Right renal cortex interstitium (tissue), 3 donors: ENCODE measurements around the gene DUOX1. TPM values are rescaled to one million over a fixed set of nuclear protein-coding genes. Genes with fewer than 3 reads are reported as not detected.

ENCODE experiments used
- DNase-seq, 3 donors: peaks; one replicate each; pipeline ENCODE4 v3.0.0-alpha.2; 2013; ENCODE audit warnings: low read depth in 3 of 3, low spot score in 2 of 3
- polyA plus RNA-seq, 3 donors: library from polyadenylated mRNA; unstranded; fragments of 120-200 nt; gene quantifications; one replicate each; pipeline ENCODE4 v1.2.1, GENCODE V29; 2013; ENCODE audit not compliant: insufficient read length in 3 of 3

DUOX1 gene
- polyA plus RNA-seq, 3 donors: 1.7 to 3.1 (median 2.3) TPM

- DNase-seq: no peak
Observed at GRCh38 chr15:45165536-45165935, 35.7 kb downstream of the DUOX1 start.

GRCh38 chr15:45166834-45167630 lies 37.2 kb downstream of the DUOX1 start:
- DNase-seq: peak in 2 of 3 donors; percentile 67 to 71

DNA sequence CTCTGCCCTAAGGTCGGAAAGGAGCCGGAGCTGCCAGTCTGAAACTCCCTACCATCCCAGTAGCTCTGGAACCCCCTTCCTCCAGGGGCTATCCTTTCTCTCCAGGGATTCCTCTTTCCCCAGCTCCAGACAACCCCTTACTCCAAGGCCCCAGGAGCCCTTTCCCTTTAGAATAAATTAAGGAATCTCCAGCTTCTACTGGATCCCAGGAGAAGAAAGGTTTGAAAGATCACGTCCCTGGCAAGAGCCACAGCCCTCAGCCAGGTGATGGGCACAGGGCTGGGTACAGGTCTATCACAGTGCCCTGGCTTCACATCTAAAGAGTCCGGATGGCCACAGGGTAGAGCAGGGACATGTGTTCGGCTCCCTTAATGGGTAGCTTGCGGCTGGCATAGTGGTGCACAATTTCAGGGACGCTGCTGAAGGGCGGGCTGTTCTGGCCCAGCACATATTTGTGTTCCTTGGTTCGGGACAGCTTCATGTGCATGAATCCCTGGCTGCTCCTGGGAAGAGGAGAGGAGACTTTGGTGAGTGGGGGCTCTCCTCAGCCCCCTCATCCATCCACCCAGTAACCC lies 37.9 kb downstream of the DUOX1 start:
- DNase-seq: no peak

DNA sequence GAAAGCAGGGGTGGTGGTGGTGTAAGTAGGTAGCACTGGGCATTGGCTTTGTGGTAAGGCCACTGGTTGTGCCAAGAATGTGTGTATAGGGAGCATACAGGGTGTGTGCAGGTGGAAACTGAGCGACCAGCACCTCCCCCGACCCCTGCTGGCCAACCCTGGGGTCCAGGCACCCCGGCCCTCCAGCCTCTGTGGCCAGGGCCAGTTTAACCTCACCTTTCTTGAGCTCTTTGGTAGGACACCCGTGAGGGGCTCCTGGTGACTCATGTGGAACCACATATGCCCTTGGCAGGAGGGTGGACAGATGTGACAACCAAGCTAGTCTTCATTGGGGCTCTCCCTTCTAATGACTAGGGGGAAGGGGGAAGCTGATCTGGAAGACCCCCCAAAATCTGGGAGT lies 38.5 kb downstream of the DUOX1 start:
- DNase-seq: no peak

DNA sequence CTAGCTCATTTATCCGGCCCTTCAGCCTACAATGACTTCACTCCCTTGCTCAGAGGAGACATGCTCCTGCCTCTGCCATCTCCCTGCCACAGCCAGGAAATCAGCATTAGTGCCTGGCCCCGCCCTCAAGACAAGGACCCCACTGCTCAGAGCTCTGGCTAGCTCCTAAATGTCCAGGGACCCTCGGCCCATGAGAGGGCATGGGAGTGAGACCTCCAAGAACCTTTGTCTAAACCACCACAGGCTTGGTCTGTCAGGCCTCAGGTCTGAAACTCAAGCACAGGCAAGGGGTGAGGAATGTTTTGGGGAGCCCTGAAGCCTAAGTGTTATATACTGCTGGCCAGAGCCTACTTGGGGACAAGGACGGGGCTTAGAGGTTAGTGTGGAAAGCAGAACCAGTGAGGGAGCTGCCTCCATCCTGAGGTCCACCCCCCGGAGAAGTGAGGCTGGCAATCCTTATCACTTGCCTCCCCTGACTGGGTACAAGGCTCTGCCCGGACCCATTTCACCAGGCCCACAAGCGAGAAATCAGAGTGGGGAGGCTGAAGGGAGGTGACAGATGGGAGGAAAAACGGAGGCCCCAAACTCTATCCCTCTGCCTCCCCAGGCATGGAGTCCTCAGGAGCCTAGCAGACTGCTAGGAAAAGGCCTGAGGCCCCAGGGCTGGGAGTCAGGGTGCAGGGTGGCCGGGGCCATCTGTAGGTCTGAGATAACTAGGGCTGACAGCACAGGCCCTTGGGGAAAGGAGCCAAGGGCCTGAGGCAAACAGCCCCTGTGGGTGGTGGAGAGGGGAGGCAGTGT lies 39.2 kb downstream of the DUOX1 start:
- no peak for DNase-seq

DNA sequence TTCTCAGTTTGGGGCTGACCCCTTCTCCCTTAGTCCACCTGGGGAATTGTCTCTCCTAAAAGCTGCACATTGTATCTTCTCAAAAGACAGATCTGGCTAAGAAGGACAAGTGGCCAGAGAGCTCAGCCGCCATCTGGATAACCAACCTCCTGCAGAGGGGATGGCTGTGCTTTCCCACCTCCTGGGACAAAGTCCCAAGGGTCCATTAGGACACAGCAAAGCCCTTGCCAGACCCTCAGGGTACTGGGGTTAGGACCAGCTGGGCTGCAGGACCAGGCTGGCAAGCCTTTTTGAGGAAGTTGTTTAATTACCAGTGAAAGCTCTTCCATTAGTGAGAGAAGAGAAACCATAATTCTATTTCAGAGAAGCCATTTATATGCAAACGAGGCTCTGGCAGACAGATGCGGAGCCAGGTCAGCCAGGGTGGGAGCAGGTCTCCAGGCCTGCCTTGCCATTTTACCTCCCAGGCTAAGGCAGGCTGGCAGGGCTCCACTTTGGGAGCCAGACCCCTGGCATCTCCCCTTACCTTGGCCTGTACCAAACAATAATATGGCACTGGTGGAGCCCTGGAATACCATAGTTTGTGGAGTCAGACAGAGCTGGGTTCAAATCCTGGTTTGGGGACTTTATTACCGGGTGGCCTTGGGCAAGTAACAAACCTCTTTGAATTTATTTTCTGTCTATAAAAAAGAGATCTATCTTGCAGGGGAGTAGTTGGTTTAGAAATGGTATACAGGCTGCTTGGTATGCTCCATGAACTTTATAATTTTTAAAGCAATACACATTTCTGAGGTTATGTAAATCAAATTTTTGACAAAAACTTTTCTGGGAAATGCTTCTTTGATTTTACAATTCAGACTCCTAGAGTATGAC lies 40.0 kb downstream of the DUOX1 start:
- DNase-seq: no peak

DNA sequence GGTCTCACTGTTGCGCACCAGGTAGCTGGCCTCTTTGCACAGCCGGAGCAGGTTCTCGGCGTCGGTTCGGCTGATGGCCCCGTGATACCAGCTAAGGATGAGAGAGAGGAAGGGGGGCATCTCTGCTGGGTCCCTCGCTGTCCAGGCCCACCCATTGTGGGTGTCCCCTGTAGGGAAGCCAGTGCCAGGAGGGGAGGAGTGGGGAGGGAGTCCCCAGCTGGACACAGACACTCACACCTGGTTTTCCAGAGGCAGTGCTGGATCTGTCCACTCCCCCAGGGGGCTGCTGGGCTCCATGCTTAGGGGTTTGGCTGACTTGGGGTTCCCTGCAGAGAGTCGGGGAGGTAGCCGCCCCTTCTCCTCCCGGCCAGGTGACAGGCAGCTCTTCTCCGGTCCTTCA lies 42.1 kb downstream of the DUOX1 start:
- DNase-seq: no peak

GRCh38 chr15:45174069-45174468 lies 44.3 kb downstream of the DUOX1 start:
- no peak for DNase-seq

DNA sequence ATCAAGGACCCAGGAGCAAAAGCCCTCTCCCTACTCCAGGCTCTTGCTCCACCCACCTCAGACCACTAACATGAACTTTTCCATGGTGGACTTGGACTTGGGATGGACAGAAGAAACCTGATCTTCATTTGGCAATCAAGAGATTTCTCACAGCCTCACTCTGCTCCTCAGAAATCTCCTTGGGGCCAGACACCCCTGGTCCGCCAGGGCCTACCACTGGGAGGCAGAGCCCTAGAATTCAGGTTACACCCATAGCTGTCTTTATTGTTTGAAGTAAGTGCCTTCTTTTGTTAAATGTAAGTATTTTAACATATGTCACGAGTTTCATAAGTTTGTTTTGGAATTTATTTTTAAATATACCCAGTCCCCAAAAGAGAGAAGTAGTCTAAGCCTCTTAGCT lies 44.8 kb downstream of the DUOX1 start:
- no peak for DNase-seq

DNA sequence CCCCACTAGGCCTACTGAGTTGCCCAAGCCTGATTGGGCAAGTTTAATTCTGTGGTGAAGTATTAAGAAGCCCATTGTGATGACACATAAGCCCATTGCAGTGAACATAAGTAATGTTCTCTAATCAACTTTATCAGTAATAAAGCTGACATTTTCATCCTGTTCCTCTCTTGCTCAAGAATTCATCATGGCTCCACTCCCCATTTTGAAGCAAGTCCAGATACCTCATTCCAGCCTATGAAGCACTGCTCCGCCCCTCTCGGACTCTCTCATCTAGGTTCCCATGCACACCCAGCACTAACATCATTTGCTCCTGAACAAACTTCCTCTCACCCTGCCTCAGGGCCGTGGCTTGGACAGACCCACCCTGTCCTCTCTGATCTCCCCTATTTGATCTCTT lies 47.5 kb downstream of the DUOX1 start:
- DNase-seq: no peak

DNA sequence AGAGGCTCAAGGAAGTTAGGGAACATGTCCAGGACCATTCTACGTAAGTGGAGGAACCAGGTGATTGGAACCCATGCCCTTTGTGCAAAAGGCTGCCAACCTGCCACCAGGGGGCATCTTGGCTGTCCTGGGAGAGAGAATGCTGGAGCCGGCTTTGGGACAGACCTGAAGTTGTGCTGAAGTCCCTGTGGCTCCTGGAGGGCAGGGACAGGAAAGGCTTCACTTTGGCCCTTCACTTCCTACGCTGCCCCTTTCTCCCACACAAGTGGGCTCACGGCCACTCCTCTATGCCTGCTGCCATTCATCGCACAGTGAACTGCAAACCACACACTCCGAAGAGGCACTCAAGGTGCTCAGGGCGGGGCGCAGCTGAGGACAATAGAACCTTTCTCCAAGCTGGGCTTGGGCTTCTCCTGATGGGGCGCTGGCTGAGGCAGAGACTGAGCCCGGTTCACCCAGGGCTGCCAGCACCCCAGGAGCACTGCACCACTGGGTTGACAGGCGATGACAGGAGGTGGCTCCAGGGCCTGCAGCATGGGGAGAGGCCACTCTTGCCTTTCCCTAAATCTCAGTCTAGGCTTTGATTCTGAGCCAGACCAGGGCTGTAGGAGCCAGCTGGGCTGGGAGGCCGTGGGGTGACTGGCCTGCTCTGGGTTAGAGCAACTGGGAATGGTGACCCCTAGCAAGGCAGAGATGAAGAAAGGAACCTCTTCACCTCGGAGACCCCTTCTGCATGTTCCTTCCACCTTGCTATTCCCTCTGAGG lies 49.6 kb downstream of the DUOX1 start:
- DNase-seq: no peak

DNA sequence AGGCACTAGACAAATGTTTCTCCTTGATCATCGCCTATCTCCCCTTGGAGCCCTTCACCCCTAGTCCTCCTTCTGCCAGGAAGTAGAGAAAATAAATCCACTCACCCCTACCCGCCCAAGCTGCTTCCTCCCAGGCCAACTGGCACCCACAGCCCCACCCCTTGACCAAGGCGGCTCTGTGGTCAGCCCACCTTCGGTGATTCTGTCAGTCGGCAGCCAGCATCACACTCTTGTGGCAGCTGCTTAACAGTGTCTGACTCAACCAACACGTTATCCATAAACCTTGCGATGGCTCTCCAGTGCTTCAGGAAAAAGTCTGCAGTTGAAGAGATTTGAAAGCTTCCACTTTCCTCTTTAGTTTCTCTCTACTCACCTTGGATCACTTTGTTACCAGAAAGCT lies 50.4 kb downstream of the DUOX1 start:
- no peak for DNase-seq

DNA sequence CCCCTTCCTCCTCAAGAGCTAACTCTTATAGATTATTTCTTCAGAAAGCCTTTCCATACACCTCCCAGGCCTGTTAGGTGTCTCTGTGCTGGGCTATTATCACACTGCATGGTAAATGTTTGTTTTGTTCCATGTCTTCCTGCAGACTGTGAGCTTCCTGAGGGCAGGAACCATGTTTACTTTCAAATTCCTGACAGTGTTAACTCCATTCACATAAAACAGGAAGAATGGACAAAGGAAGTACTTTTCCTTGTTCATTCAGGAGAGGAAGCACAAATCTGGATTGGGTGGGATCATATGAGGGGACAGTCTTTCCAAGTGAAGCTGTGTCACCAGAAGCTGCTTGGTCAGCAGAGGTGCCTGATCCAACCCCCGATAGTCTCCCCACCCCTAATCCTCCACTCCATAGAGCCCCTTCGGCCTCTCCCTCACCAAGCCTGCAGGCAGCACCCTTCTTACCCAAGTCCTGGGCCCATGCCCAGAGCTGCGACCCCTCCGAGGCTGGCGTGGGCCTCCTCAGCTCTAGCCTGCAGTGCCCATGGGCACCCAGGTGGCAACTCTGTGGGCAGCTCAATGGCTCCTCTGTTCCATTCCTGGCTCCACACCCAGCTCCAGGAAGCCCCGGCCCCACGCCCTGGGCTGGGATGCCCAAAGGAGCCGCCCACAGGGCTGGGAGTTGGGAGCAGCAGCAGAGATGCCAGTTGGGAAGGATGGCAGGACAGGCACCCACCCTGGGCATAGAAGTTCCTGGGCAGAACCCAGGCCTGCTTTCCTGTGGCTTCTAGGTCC lies 51.0 kb downstream of the DUOX1 start:
- DNase-seq: no peak

- DNase-seq: no peak
Observed at GRCh38 chr15:45181491-45182285, 51.9 kb downstream of the DUOX1 start.

DNA sequence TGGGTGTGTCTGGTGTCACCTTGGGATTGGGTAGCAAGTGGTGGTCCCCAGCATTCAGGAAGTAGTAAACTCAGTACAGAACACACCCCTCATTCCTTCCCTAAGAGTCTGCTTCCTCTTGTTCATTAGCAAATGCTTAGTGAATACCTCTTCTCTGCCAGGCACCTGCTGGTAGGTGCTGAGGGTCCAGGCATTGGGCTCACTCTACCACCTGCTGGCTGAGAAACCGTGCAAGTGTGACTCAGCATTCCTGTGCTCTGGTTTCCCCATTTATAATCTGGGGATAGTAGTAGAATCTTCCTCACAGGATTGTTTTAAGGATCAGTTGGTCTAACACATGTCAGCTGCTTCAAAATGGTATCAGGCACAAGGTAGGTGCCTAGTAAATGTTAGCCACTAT lies 53.2 kb downstream of the DUOX1 start:
- no peak for DNase-seq

- DNase-seq: no peak
Observed at GRCh38 chr15:45183511-45183910, 53.7 kb downstream of the DUOX1 start.

DNA sequence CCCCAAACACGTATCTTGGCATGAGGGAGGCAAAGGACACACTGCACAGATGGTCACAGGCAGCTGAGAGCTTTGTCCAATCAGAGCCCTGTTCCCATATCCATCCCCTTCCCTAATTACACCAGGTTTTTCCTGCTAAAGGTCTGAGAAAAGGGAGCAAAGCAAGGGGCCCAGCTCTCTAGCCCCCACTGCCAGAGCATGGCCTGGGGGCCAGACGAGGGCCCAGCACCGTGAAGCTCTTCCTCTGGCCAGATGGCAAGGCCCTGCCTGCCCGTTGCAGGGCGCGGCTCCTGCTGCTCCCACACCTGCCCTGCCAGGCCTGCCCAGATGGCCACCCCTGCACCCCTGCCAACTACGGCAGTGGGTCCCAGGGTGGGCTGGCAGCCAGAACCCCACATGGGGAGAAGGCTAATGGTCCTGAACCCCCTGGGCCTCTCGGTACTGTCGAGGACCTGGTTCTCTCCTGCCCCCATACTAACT lies 54.8 kb downstream of the DUOX1 start:
- DNase-seq: no peak

DNA sequence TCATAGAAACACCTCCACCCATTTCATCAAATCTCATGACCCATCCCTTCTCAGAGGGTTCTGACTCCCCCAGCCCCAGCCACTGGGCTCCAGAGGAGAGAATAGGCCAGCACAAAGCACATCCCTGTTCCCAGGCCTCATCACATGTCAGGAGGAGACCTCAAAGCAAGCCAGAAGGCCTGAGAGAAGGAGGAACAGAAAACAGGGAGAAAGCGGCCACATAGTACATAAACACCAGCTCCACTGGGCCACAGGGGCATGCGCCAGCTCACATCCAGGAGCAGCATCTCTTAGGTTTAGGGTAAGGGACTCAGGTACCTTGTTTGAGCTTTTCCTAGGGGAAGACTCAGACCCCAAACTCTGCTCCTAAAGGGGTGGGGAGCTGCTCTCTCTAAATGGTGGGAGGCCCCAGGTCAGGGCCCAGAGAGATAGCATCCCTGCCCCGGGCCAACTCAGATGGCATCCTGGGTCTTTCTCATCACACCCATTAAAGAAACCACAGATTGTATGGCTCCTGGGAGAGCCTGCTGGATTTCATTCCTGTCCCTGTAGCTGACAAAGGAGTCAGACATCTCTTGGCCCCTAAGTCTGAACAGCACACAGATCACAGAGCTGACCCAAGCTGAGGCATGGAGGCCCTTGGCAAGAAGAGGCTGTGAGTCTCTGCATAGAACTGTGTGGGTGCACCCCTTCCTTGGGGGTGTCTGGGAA lies 55.4 kb downstream of the DUOX1 start:
- DNase-seq: no peak
